CD14-positive monocyte (primary cell): ENCODE results near the gene TSHZ2. TPM values are rescaled to one million over a fixed set of nuclear protein-coding genes. Genes with fewer than 3 reads are reported as not detected.

Experiments used
- DNase-seq, 3 donors: peaks; one replicate each; pipeline ENCODE4 v3.0.0-alpha.2; 2011 to 2022
- H2AFZ ChIP-seq: 2 replicates; pipeline ENCODE4 v1.6.0; 2012; ENCODE audit warnings: mild to moderate bottlenecking, low read depth, low read length, inconsistent platforms; ENCODE audit not compliant: insufficient read depth, poor library complexity, severe bottlenecking
- H3K27ac ChIP-seq, 2 donors: 1 replicate in 1 of 2; 2 replicates in 1 of 2; pipeline ENCODE4 v1.5.1; 2012 to 2013; ENCODE audit warnings: low read length in 2 of 2, control low read depth in 1 of 2, inconsistent platforms in 1 of 2, low read depth in 1 of 2, mild to moderate bottlenecking in 1 of 2
- H3K27me3 ChIP-seq, 2 donors: one replicate each; pipeline versions ENCODE4 v1.6.0 to v1.6.1; 2011 to 2013; ENCODE audit warnings: low read length in 2 of 2; ENCODE audit not compliant: control insufficient read depth in 2 of 2, insufficient read depth in 2 of 2
- H3K36me3 ChIP-seq, 2 donors: replicated peaks in 1 of 2; 1 replicate in 1 of 2; 2 replicates in 1 of 2; pipeline versions ENCODE4 v1.5.1 to v1.6.1; 2012 to 2013; ENCODE audit warnings: low read length in 2 of 2, control low read depth in 1 of 2, inconsistent platforms in 1 of 2, mild to moderate bottlenecking in 1 of 2; ENCODE audit not compliant: insufficient read depth in 2 of 2, control insufficient read depth in 1 of 2
- H3K4me1 ChIP-seq, 2 donors: 1 replicate in 1 of 2; 2 replicates in 1 of 2; pipeline versions ENCODE4 v1.5.1 to v1.6.1; 2012 to 2013; ENCODE audit warnings: low read length in 2 of 2, control low read depth in 1 of 2, inconsistent platforms in 1 of 2, mild to moderate bottlenecking in 1 of 2, moderate library complexity in 1 of 2; ENCODE audit not compliant: insufficient read depth in 2 of 2, control insufficient read depth in 1 of 2
- H3K4me2 ChIP-seq: replicated peaks from 2 replicates; pipeline ENCODE3; 2012; ENCODE audit warnings: low read length, moderate library complexity, mild to moderate bottlenecking; ENCODE audit not compliant: poor library complexity, severe bottlenecking; ENCODE audit errors: extremely low read depth
- H3K4me3 ChIP-seq, 3 experiments: fragments of 200-600 bp in 1 of 3; sonication (generic) in 1 of 3; replicated peaks in 1 of 3; 1 replicate in 2 of 3; 2 replicates in 1 of 3; pipeline ENCODE4 v1.5.1; 2011 to 2013; ENCODE audit warnings: low read length in 3 of 3, mild to moderate bottlenecking in 3 of 3, control low read depth in 2 of 3, low read depth in 2 of 3, inconsistent platforms in 1 of 3, moderate library complexity in 1 of 3
- H3K79me2 ChIP-seq: 2 replicates; pipeline ENCODE4 v1.6.0; 2012; ENCODE audit warnings: mild to moderate bottlenecking, control low read depth, inconsistent platforms, low read length, moderate library complexity; ENCODE audit not compliant: insufficient read depth
- H3K9ac ChIP-seq: 2 replicates; pipeline ENCODE4 v1.6.0; 2017; ENCODE audit warnings: low read length, mild to moderate bottlenecking; ENCODE audit not compliant: insufficient read depth, poor library complexity, severe bottlenecking
- H3K9me3 ChIP-seq, 2 donors: replicated peaks in 1 of 2; 1 replicate in 1 of 2; 2 replicates in 1 of 2; pipeline versions ENCODE4 v1.5.1 to v1.6.1; 2012 to 2013; ENCODE audit warnings: low read length in 2 of 2, control low read depth in 1 of 2; ENCODE audit not compliant: control insufficient read depth in 1 of 2, insufficient read depth in 1 of 2
- H4K20me1 ChIP-seq: 2 replicates; pipeline ENCODE4 v1.6.0; 2012; ENCODE audit warnings: mild to moderate bottlenecking, low read length, control low read depth, moderate library complexity; ENCODE audit not compliant: insufficient read depth
- H3K27ac Mint-ChIP-seq, 7 donors: one replicate each; pipeline ENCODE4 v1.8.0; 2020; ENCODE audit warnings: mild to moderate bottlenecking in 7 of 7, mixed read lengths in 7 of 7, moderate library complexity in 6 of 7, inconsistent platforms in 2 of 7
- H3K27me3 Mint-ChIP-seq, 3 donors: one replicate each; pipeline ENCODE4 v1.8.0; 2021 to 2022; ENCODE audit warnings: low read depth in 3 of 3, mild to moderate bottlenecking in 3 of 3, mixed read lengths in 3 of 3, moderate library complexity in 3 of 3, inconsistent platforms in 1 of 3
- H3K36me3 Mint-ChIP-seq, 2 donors: one replicate each; pipeline ENCODE4 v1.8.0; 2020; ENCODE audit warnings: mixed read lengths in 2 of 2, inconsistent platforms in 1 of 2, mild to moderate bottlenecking in 1 of 2
- H3K4me1 Mint-ChIP-seq: one replicate; pipeline ENCODE4 v1.8.0; 2020; ENCODE audit warnings: mild to moderate bottlenecking, mixed read lengths
- H3K4me3 Mint-ChIP-seq, 2 donors: one replicate each; pipeline ENCODE4 v1.8.0; 2020; ENCODE audit warnings: mild to moderate bottlenecking in 2 of 2, mixed read lengths in 2 of 2, moderate library complexity in 1 of 2
- H3K9me3 Mint-ChIP-seq, 7 donors: one replicate each; pipeline ENCODE4 v1.8.0; 2020 to 2022; ENCODE audit warnings: mixed read lengths in 7 of 7, mild to moderate bottlenecking in 6 of 7, moderate library complexity in 6 of 7, inconsistent platforms in 2 of 7
- CTCF ChIP-seq: fragments of 200-600 bp; IDR thresholded peaks from one replicate; pipeline ENCODE4 v1.8.0; 2022; ENCODE audit warnings: antibody characterized with exemption, mild to moderate bottlenecking
- WGBS: methylation state at CpG from one replicate; pipeline ENCODE4 v1.1.5; 2013; ENCODE audit warnings: missing lambda C conversion rate; ENCODE audit not compliant: insufficient coverage; 5-methylcytosine and 5-hydroxymethylcytosine counted together
- intact Hi-C, 2 donors: fragments of 100-400 bp; cut with micrococcal nuclease; formaldehyde crosslinking; loops; one replicate each; pipeline versions ENCODE4 v1.15.0 to v1.15.1; 2023
- polyA plus RNA-seq, 3 donors: library from polyadenylated mRNA; depleted of rRNA in 1 of 3; unstranded in 2 of 3; stranded (reverse) in 1 of 3; fragments of 300-500 nt in 2 of 3; fragments of >200 nt in 1 of 3; fragmentation: Illumina TruSeq in 2 of 3; gene quantifications; 1 replicate in 2 of 3; 2 replicates in 1 of 3; pipeline ENCODE4 v1.2.3, GENCODE V29; 2012 to 2021

Gene TSHZ2
- polyA plus RNA-seq, 3 donors = not detected

- Histone ChIP-seq H3K4me1 (no peaks in the 10 kb centered on the region), H3K27me3 (no peaks in the 10 kb centered on the region), H3K4me3 (no peak overlapping the region), H3K27ac (no peak overlapping the region), H2AFZ (no peak overlapping the region), H4K20me1 (no peaks in the 10 kb centered on the region), H3K79me2 (no peaks in the 10 kb centered on the region), H3K36me3 (no peaks in the 10 kb centered on the region), H3K9ac (no peak overlapping the region), H3K9me3 (no peaks in the 10 kb centered on the region), H3K4me2 (no peak overlapping the region)
- no peak overlapping the region for H3K4me3 Mint-ChIP-seq
- peaks cover 0 to 3% (median 2%) of the 10 kb centered on the region in 3 donors for H3K27me3 Mint-ChIP-seq
- WGBS = 71% methylated on average over 7 of the region's 11 CpGs
- TF ChIP-seq CTCF = peak; percentile 48
- H3K36me3 Mint-ChIP-seq = no peaks in the 10 kb centered on the region
- peaks cover 3% of the 10 kb centered on the region for H3K4me1 Mint-ChIP-seq
- peaks cover 0 to 5% (median 2%) of the 10 kb centered on the region in 7 donors for H3K9me3 Mint-ChIP-seq
- peak; percentile 2 to 31 (median 21) for DNase-seq
- intact Hi-C loops = loop anchor here in 1 of 2 donors (5.0 kb wide), 1 partner anchor 390 kb away; no protein-coding TSS in a partner anchor
- H3K27ac Mint-ChIP-seq = no peak overlapping the region
These were observed 185.6 kb downstream of the TSHZ2 start for GRCh38 chr20:53157443-53158408.

GRCh38 chr20:53159160-53159559 is 187.0 kb downstream of the TSHZ2 start:
- DNase-seq = no peak
- Histone ChIP-seq H3K36me3 (no peaks in the 10 kb centered on the region), H3K9ac (no peak overlapping the region), H3K4me1 (no peaks in the 10 kb centered on the region), H3K9me3 (no peaks in the 10 kb centered on the region), H3K79me2 (no peaks in the 10 kb centered on the region), H3K4me2 (no peak overlapping the region), H2AFZ (no peak overlapping the region), H4K20me1 (no peaks in the 10 kb centered on the region), H3K27ac (no peak overlapping the region), H3K27me3 (no peaks in the 10 kb centered on the region), H3K4me3 (no peak overlapping the region)
- Mint-ChIP-seq H3K9me3 (peaks cover 0 to 5% (median 2%) of the 10 kb centered on the region in 7 donors), H3K27me3 (peaks cover 0 to 5% (median 0%) of the 10 kb centered on the region in 3 donors), H3K27ac (no peak overlapping the region), H3K4me1 (peaks cover 3% of the 10 kb centered on the region), H3K36me3 (no peaks in the 10 kb centered on the region), H3K4me3 (no peak overlapping the region)
- no CpG with 5 or more reads among the region's 1 CpG for WGBS
- TF ChIP-seq CTCF = no peak
- intact Hi-C loops = loop anchor here in 1 of 2 donors (5.0 kb wide), 1 partner anchor 388 kb away; no protein-coding TSS in a partner anchor
